BJ (cell line): Measurements from ENCODE around the gene RCAN3. TPM values are rescaled to one million over a fixed set of nuclear protein-coding genes. Genes with fewer than 3 reads are reported as not detected.
"Not testable (repeated sequence)": the region's sequence is repeated elsewhere in the genome, so short reads cannot be mapped to it uniquely, and the experiment has no call there.

ENCODE experiments used
- CTCF ChIA-PET: fragments of 350-600 bp; formaldehyde crosslinking; extraction: SDS; loops from one replicate; lab custom pipeline; 2021; ENCODE audit warnings: antibody characterized with exemption, inconsistent platforms; lab: Yijun Ruan, JAX
- POLR2A ChIA-PET: fragments of 300-600 bp; sonication (Branson Sonifier 250); formaldehyde crosslinking; extraction: SDS; loops from one replicate; lab custom pipeline; 2021; ENCODE audit warnings: antibody characterized with exemption; lab: Charles Lee
- DNase-seq: peaks from one replicate; pipeline ENCODE4 v3.0.0-alpha.2; 2011; ENCODE audit warnings: low read depth
- H3K27me3 ChIP-seq: 2 replicates; pipeline ENCODE4 v1.6.0; 2011; ENCODE audit warnings: low read length; ENCODE audit not compliant: control insufficient read depth, insufficient read depth
- H3K36me3 ChIP-seq: 2 replicates; pipeline ENCODE4 v1.5.1; 2011; ENCODE audit warnings: low read length; ENCODE audit not compliant: control insufficient read depth, insufficient read depth
- H3K4me3 ChIP-seq: 2 replicates; pipeline ENCODE4 v1.5.1; 2011; ENCODE audit warnings: low read depth, mild to moderate bottlenecking, control low read depth, low read length
- polyA plus RNA-seq: library from polyadenylated mRNA; depleted of rRNA; stranded (reverse); fragments of >200 nt; gene quantifications from 2 replicates; pipeline ENCODE4 v1.2.3, GENCODE V29; 2011
- TF ChIP-seq, protein P1 (sequence below): IDR thresholded peaks from 2 replicates; pipeline ENCODE4 v1.5.1; 2011; ENCODE audit warnings: low read depth, mild to moderate bottlenecking, control low read depth, inconsistent platforms, low read length, moderate library complexity; ENCODE audit not compliant: insufficient read depth

Gene RCAN3
- polyA plus RNA-seq, 1 experiment: 7.6 TPM

GRCh38 chr1:24545662-24546061, 43.0 kb downstream of the RCAN3 start:
- ChIA-PET POLR2A (no interaction called here), CTCF (no interaction called here)
- no peak for DNase-seq
- TF ChIP-seq, protein P1, sequence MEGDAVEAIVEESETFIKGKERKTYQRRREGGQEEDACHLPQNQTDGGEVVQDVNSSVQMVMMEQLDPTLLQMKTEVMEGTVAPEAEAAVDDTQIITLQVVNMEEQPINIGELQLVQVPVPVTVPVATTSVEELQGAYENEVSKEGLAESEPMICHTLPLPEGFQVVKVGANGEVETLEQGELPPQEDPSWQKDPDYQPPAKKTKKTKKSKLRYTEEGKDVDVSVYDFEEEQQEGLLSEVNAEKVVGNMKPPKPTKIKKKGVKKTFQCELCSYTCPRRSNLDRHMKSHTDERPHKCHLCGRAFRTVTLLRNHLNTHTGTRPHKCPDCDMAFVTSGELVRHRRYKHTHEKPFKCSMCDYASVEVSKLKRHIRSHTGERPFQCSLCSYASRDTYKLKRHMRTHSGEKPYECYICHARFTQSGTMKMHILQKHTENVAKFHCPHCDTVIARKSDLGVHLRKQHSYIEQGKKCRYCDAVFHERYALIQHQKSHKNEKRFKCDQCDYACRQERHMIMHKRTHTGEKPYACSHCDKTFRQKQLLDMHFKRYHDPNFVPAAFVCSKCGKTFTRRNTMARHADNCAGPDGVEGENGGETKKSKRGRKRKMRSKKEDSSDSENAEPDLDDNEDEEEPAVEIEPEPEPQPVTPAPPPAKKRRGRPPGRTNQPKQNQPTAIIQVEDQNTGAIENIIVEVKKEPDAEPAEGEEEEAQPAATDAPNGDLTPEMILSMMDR: no peak
- Histone ChIP-seq H3K4me3 (no peak overlapping the region), H3K27me3 (no peaks in the 10 kb centered on the region), H3K36me3 (no peaks in the 10 kb centered on the region)

DNA sequence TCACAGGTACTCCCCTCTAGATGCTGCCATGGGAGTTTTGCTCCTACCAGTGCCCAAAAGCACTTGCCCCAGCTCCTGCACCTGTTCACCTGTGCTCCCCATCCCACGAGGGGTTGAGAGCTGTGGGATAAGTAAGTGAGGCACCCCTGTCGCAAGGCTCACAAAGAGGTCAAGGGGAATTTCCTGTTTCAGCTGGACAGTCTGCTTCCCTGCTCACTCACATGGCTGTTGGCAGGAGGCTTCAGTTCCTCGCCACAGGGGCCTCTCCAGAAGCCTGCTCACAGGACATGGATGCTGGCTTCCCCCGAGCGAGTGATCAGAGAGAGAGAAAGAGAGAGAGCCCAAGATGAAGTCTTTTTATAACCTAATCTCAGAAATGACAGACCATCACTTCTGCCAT, 44.6 kb downstream of the RCAN3 start:
- Histone ChIP-seq H3K27me3 (no peaks in the 10 kb centered on the region), H3K36me3 (no peaks in the 10 kb centered on the region), H3K4me3 (no peak overlapping the region)
- DNase-seq: no peak
- CTCF ChIA-PET: interaction anchor here (1.2 to 2.0 kb wide), 2 partner anchors 40 to 132 kb away, joined by 3 to 5 read pairs; partner anchors contain the start of gene NIPAL3
- TF ChIP-seq, protein P1: no peak
- POLR2A ChIA-PET: no interaction called here

- Histone ChIP-seq H3K4me3 (no peak overlapping the region), H3K36me3 (no peaks in the 10 kb centered on the region), H3K27me3 (no peaks in the 10 kb centered on the region)
- DNase-seq: no peak
- CTCF ChIA-PET: interaction anchor here (1.2 to 2.2 kb wide), 3 partner anchors 10 to 133 kb away, joined by 3 to 11 read pairs (median 5); partner anchors contain the start of gene NIPAL3
- POLR2A ChIA-PET: no interaction called here
- TF ChIP-seq, protein P1: no peak
Measured at GRCh38 chr1:24548070-24548469, 45.4 kb downstream of the RCAN3 start.

- H3K27me3 ChIP-seq, DNase-seq, H3K4me3 ChIP-seq, POLR2A ChIA-PET, H3K36me3 ChIP-seq: not testable (repeated sequence)
- CTCF ChIA-PET: interaction anchor here (1.5 to 2.2 kb wide), 2 partner anchors 9 to 38 kb away, joined by 4 to 11 read pairs; no protein-coding TSS in a partner anchor
Measured at GRCh38 chr1:24549210-24549609, 46.6 kb downstream of the RCAN3 start.

DNA sequence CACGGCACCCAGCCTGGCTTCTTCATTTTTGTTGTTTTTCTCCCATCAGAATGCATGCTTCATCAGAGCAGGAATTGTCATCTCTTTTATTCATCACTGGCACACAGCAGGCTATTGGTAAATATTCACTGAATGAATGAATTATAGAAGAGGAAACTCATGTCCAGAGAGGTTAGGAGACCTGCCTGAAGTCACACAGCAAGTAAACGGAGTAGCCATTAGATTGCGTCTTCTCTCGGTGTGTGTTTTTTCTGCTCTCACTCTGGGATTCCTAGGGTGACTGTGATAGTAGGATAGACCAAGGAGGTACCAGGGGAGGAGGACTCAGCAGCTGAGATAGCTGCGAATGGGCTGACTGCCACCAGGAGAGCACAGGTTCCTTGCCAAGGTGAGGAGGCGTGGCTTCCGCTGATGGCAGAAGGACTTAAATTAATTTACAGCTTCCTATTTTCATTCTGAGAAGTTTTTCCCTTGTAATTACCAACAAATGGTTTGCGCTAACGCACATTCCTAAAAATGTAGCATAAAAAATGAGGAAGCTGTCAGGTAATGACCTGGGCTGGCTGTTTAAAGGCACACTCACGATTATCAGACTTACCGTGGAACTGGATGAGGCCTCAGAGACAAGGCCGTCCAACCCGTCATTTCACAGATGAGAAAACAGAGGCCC, 48.8 kb downstream of the RCAN3 start:
- no peak for DNase-seq
- ChIA-PET POLR2A (no interaction called here), CTCF (no interaction called here)
- H3K36me3 ChIP-seq: no peaks in the 10 kb centered on the region
- H3K27me3 ChIP-seq: peaks cover 19% of the 10 kb centered on the region
- H3K4me3 ChIP-seq: no peak overlapping the region
- TF ChIP-seq, protein P1: no peak
